SU-DHL-6 (cell line): ENCODE measurements around the gene AEN.

Source experiments
- H2AFZ ChIP-seq: fragments of 200-600 bp; sonication (generic); 2 replicates; pipeline ENCODE4 v1.6.1; 2014; ENCODE audit warnings: low read depth, mild to moderate bottlenecking, moderate library complexity, mixed read lengths, antibody characterized with exemption, low read length; ENCODE audit not compliant: severe bottlenecking
- H3F3A ChIP-seq: fragments of 200-600 bp; shearing (Covaris generic); 2 replicates; pipeline ENCODE4 v1.6.0; 2016; ENCODE audit warnings: antibody characterized with exemption, mild to moderate bottlenecking; ENCODE audit not compliant: insufficient read depth
- H3K27ac ChIP-seq: fragments of 200-600 bp; sonication (generic); 2 replicates; pipeline ENCODE4 v1.5.1; 2016; ENCODE audit warnings: low read depth, mild to moderate bottlenecking, low read length, moderate library complexity, mixed read lengths
- H3K27me3 ChIP-seq: fragments of 200-600 bp; sonication (generic), shearing (Covaris generic); 2 replicates; pipeline ENCODE4 v1.6.0; 2014; ENCODE audit warnings: mild to moderate bottlenecking, low read length
- H3K36me3 ChIP-seq: fragments of 200-600 bp; sonication (generic); 2 replicates; pipeline ENCODE4 v1.6.1; 2014; ENCODE audit warnings: mild to moderate bottlenecking, low read length, mixed read lengths
- H3K4me2 ChIP-seq: fragments of 300-600, 200-600 bp; shearing (Covaris generic), sonication (generic); 2 replicates; pipeline ENCODE4 v1.6.0; 2014; ENCODE audit warnings: low read length, low read depth, mild to moderate bottlenecking; ENCODE audit not compliant: poor library complexity, severe bottlenecking
- H3K4me3 ChIP-seq: fragments of 200-600 bp; sonication (generic); 2 replicates; pipeline ENCODE4 v1.5.1; 2014; ENCODE audit warnings: antibody characterized with exemption, low read length, mild to moderate bottlenecking, mixed read lengths; ENCODE audit not compliant: insufficient read depth, poor library complexity, severe bottlenecking
- H3K79me2 ChIP-seq: fragments of 200-600 bp; sonication (generic); 2 replicates; pipeline ENCODE4 v1.6.1; 2014; ENCODE audit warnings: mild to moderate bottlenecking, low read length, moderate library complexity; ENCODE audit not compliant: insufficient read depth
- H3K9ac ChIP-seq: fragments of 200-600 bp; sonication (generic); 2 replicates; pipeline ENCODE4 v1.7.0; 2014; ENCODE audit warnings: mild to moderate bottlenecking, low read length
- H3K9me2 ChIP-seq: fragments of 200-600 bp; sonication (generic); replicated peaks from 2 replicates; pipeline ENCODE4 v1.6.1; 2014; ENCODE audit warnings: low read length; ENCODE audit not compliant: insufficient read depth
- H3K9me3 ChIP-seq: fragments of 200-600 bp; sonication (generic); 2 replicates; pipeline ENCODE4 v1.6.1; 2014; ENCODE audit warnings: low read length, mixed read lengths; ENCODE audit not compliant: insufficient read depth
- H4K20me1 ChIP-seq: fragments of 200-600 bp; sonication (generic); 2 replicates; pipeline ENCODE4 v1.6.1; 2014; ENCODE audit warnings: low read depth, mild to moderate bottlenecking, antibody characterized with exemption, low read length, moderate library complexity, mixed read lengths
- EZH2phosphoT487 ChIP-seq: fragments of 200-600 bp; sonication (generic), shearing (Covaris generic); conservative IDR thresholded peaks from 2 replicates; pipeline ENCODE4 v1.6.1; 2018; ENCODE audit warnings: mild to moderate bottlenecking, antibody characterized with exemption, low read length, moderate library complexity, mixed read lengths
- TF ChIP-seq, protein P1 (sequence below): fragments of 200-600 bp; sonication (generic); IDR thresholded peaks from one replicate; pipeline ENCODE4 v1.5.1; 2017; ENCODE audit warnings: antibody characterized with exemption, mild to moderate bottlenecking, low read length, moderate library complexity; ENCODE audit not compliant: insufficient read depth, poor library complexity, severe bottlenecking

The AEN gene

DNA sequence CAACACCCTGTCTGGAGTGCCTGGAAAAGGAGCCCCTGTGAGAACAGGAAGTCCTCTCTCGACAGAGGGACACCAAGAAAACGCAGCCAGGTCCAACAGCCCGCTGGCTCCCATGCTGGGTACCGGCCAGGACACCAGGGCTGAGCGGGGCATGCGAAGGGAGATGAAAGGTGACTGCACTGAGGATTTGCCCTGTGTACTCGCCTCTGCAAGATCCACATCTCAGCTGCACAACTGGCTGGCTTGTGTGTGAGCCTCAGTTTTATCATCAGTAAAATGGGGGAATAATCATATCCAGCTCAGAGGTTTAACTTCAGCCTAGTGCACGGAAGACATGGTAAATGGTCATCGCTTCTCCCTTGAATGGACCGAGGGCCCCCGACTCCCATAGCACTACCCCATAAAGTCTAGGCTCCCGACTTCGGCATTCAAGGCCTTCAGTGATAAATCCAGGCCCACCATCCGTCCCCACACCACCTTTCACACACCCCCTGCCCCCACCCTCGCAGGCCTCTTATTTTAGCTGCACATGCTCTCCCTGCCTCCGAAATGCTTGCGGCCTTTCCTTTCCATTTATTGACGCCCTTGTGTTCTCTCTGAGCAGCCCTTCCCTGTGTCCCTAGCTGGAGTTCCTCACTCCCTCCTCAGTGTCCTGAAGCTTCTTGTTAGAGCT, 33.4 kb downstream of the AEN start:
- Histone ChIP-seq H3K9me3 (no peaks in the 10 kb centered on the region), H3K27ac (no peak overlapping the region), H3K9me2 (no peaks in the 10 kb centered on the region), H2AFZ (no peak overlapping the region), H4K20me1 (no peaks in the 10 kb centered on the region), H3F3A (no peaks in the 10 kb centered on the region), H3K9ac (no peak overlapping the region), H3K4me2 (no peak overlapping the region), H3K4me3 (no peak overlapping the region), H3K27me3 (no peaks in the 10 kb centered on the region), H3K36me3 (no peaks in the 10 kb centered on the region), H3K79me2 (no peaks in the 10 kb centered on the region)
- TF ChIP-seq, protein P1, sequence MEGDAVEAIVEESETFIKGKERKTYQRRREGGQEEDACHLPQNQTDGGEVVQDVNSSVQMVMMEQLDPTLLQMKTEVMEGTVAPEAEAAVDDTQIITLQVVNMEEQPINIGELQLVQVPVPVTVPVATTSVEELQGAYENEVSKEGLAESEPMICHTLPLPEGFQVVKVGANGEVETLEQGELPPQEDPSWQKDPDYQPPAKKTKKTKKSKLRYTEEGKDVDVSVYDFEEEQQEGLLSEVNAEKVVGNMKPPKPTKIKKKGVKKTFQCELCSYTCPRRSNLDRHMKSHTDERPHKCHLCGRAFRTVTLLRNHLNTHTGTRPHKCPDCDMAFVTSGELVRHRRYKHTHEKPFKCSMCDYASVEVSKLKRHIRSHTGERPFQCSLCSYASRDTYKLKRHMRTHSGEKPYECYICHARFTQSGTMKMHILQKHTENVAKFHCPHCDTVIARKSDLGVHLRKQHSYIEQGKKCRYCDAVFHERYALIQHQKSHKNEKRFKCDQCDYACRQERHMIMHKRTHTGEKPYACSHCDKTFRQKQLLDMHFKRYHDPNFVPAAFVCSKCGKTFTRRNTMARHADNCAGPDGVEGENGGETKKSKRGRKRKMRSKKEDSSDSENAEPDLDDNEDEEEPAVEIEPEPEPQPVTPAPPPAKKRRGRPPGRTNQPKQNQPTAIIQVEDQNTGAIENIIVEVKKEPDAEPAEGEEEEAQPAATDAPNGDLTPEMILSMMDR: no peak
- no peak for TF ChIP-seq EZH2phosphoT487

DNA sequence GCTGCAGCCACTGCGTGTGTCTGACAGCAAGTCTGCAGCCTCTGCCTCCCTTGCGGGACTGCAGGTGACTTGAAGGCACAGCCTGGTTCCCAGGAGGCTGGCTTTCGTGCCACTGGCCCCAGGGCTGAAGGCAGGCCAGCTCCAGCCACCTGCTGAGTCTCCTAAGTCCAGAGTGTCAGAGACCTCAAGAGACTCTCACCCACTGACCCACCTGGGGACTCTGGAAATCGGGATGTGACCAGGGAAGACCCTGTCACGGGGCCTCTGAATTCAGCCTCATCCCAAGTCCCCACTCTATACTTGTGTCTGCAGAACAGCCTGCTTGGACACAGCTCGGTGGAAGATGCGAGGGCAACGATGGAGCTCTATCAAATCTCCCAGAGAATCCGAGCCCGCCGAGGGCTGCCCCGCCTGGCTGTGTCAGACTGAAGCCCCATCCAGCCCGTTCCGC, 34.0 kb downstream of the AEN start:
- Histone ChIP-seq H3K79me2 (no peaks in the 10 kb centered on the region), H3K27me3 (no peaks in the 10 kb centered on the region), H2AFZ (no peak overlapping the region), H3K27ac (no peak overlapping the region), H3K36me3 (no peaks in the 10 kb centered on the region), H3F3A (no peaks in the 10 kb centered on the region), H3K9me3 (no peaks in the 10 kb centered on the region), H4K20me1 (no peaks in the 10 kb centered on the region), H3K9me2 (no peaks in the 10 kb centered on the region), H3K9ac (no peak overlapping the region), H3K4me2 (no peak overlapping the region), H3K4me3 (no peak overlapping the region)
- TF ChIP-seq, protein P1: no peak

DNA sequence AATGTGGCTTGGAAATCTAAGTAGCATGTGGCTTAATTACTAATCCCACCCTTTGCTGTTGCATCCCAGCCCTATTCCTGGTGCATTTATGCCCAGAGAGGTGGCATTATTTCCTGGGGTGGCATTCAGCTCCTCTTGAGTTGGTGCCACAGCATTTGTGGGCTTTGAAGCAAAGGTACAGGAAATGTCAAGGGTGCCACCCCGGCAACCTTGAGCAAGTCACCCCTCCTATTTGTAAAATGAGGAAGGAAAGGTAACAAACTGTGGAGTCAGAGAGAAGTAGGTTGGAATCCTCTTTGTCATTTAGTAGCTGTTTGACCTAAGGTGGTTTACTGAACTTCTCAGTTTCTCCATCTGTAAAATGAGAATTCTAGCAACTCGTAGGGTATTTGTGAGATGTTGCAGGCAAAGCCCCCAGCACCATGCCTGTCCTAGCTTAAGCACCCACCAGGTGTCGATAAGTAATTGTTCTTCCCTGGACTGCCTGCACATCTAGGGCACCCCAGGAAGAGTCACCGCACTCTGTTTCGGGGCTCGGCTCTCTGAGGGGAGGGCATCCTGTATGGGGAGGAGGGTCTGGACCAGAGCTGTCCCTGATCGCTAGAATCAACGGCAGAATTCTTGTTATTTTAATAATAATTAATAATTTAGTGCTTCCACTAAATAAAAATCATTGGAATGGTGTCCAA, 34.8 kb downstream of the AEN start:
- Histone ChIP-seq H3K4me2 (no peak overlapping the region), H3K79me2 (no peaks in the 10 kb centered on the region), H4K20me1 (no peaks in the 10 kb centered on the region), H3K27me3 (no peaks in the 10 kb centered on the region), H2AFZ (no peak overlapping the region), H3K9me2 (no peaks in the 10 kb centered on the region), H3K36me3 (no peaks in the 10 kb centered on the region), H3K9ac (no peak overlapping the region), H3K9me3 (no peaks in the 10 kb centered on the region), H3K4me3 (no peak overlapping the region), H3F3A (no peaks in the 10 kb centered on the region), H3K27ac (no peak overlapping the region)
- TF ChIP-seq, protein P1: no peak
- no peak for TF ChIP-seq EZH2phosphoT487
